Esophagus muscularis mucosa (tissue), 4 donors: Measurements from ENCODE around the gene PTPRD.

Experiments
- EP300 ChIP-seq: sonication (generic); formaldehyde crosslinking; IDR thresholded peaks from one replicate; pipeline ENCODE4 v1.6.1; 2017; ENCODE audit warnings: antibody characterized with exemption
- POLR2A ChIP-seq: fragments of 450-650 bp; IDR thresholded peaks from one replicate; pipeline ENCODE4 v1.6.1; 2017; ENCODE audit warnings: antibody characterized with exemption, moderate library complexity, mild to moderate bottlenecking, low read depth
- TF ChIP-seq, protein P1 (sequence below), 3 experiments: fragments of 200-600 bp in 2 of 3; fragments of 450-650 bp in 1 of 3; sonication (generic) in 2 of 3; IDR thresholded peaks; one replicate each; pipeline ENCODE4 v1.5.1; 2017 to 2019; ENCODE audit warnings: antibody characterized with exemption in 3 of 3, mild to moderate bottlenecking in 2 of 3, moderate library complexity in 1 of 3

DNA sequence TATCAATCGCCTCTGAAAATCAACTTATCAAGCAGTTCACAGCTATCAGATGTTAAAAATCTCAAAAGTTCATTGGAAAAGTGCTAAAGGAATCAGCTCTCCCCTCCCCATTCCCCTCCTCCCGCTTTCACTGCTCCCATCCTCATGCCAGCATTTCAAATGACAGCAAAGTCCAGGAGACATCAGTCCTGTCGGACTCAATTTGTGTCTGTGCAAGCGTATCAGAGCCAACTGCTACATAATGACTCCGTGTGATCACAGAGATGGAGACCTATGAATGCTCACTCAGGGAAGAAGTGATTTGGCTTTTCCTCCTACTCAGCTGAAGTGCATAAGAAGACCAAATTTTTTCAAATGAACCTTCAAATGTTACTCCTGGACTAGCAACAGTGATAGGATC lies 1876.0 kb downstream of the PTPRD start:
- TF ChIP-seq POLR2A = no peak
- TF ChIP-seq EP300 = no peak
- TF ChIP-seq, protein P1, sequence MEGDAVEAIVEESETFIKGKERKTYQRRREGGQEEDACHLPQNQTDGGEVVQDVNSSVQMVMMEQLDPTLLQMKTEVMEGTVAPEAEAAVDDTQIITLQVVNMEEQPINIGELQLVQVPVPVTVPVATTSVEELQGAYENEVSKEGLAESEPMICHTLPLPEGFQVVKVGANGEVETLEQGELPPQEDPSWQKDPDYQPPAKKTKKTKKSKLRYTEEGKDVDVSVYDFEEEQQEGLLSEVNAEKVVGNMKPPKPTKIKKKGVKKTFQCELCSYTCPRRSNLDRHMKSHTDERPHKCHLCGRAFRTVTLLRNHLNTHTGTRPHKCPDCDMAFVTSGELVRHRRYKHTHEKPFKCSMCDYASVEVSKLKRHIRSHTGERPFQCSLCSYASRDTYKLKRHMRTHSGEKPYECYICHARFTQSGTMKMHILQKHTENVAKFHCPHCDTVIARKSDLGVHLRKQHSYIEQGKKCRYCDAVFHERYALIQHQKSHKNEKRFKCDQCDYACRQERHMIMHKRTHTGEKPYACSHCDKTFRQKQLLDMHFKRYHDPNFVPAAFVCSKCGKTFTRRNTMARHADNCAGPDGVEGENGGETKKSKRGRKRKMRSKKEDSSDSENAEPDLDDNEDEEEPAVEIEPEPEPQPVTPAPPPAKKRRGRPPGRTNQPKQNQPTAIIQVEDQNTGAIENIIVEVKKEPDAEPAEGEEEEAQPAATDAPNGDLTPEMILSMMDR (IDR thresholded peaks at IDR 0.05) = no peak
